SU-DHL-6 (cell line): ENCODE measurements around the gene KRTAP3-1.

Source experiments
- H2AFZ ChIP-seq: fragments of 200-600 bp; sonication (generic); 2 replicates; pipeline ENCODE4 v1.6.1; 2014; ENCODE audit warnings: low read depth, mild to moderate bottlenecking, moderate library complexity, mixed read lengths, antibody characterized with exemption, low read length; ENCODE audit not compliant: severe bottlenecking
- H3F3A ChIP-seq: fragments of 200-600 bp; shearing (Covaris generic); 2 replicates; pipeline ENCODE4 v1.6.0; 2016; ENCODE audit warnings: antibody characterized with exemption, mild to moderate bottlenecking; ENCODE audit not compliant: insufficient read depth
- H3K27ac ChIP-seq: fragments of 200-600 bp; sonication (generic); 2 replicates; pipeline ENCODE4 v1.5.1; 2016; ENCODE audit warnings: low read depth, mild to moderate bottlenecking, low read length, moderate library complexity, mixed read lengths
- H3K27me3 ChIP-seq: fragments of 200-600 bp; sonication (generic), shearing (Covaris generic); 2 replicates; pipeline ENCODE4 v1.6.0; 2014; ENCODE audit warnings: mild to moderate bottlenecking, low read length
- H3K36me3 ChIP-seq: fragments of 200-600 bp; sonication (generic); 2 replicates; pipeline ENCODE4 v1.6.1; 2014; ENCODE audit warnings: mild to moderate bottlenecking, low read length, mixed read lengths
- H3K4me2 ChIP-seq: fragments of 300-600, 200-600 bp; shearing (Covaris generic), sonication (generic); 2 replicates; pipeline ENCODE4 v1.6.0; 2014; ENCODE audit warnings: low read length, low read depth, mild to moderate bottlenecking; ENCODE audit not compliant: poor library complexity, severe bottlenecking
- H3K4me3 ChIP-seq: fragments of 200-600 bp; sonication (generic); 2 replicates; pipeline ENCODE4 v1.5.1; 2014; ENCODE audit warnings: antibody characterized with exemption, low read length, mild to moderate bottlenecking, mixed read lengths; ENCODE audit not compliant: insufficient read depth, poor library complexity, severe bottlenecking
- H3K79me2 ChIP-seq: fragments of 200-600 bp; sonication (generic); 2 replicates; pipeline ENCODE4 v1.6.1; 2014; ENCODE audit warnings: mild to moderate bottlenecking, low read length, moderate library complexity; ENCODE audit not compliant: insufficient read depth
- H3K9ac ChIP-seq: fragments of 200-600 bp; sonication (generic); 2 replicates; pipeline ENCODE4 v1.7.0; 2014; ENCODE audit warnings: mild to moderate bottlenecking, low read length
- H3K9me2 ChIP-seq: fragments of 200-600 bp; sonication (generic); replicated peaks from 2 replicates; pipeline ENCODE4 v1.6.1; 2014; ENCODE audit warnings: low read length; ENCODE audit not compliant: insufficient read depth
- H3K9me3 ChIP-seq: fragments of 200-600 bp; sonication (generic); 2 replicates; pipeline ENCODE4 v1.6.1; 2014; ENCODE audit warnings: low read length, mixed read lengths; ENCODE audit not compliant: insufficient read depth
- H4K20me1 ChIP-seq: fragments of 200-600 bp; sonication (generic); 2 replicates; pipeline ENCODE4 v1.6.1; 2014; ENCODE audit warnings: low read depth, mild to moderate bottlenecking, antibody characterized with exemption, low read length, moderate library complexity, mixed read lengths
- CTCF ChIP-seq: fragments of 200-600 bp; sonication (generic); IDR thresholded peaks from one replicate; pipeline ENCODE4 v1.5.1; 2017; ENCODE audit warnings: antibody characterized with exemption, mild to moderate bottlenecking, low read length, moderate library complexity; ENCODE audit not compliant: insufficient read depth, poor library complexity, severe bottlenecking
- EZH2phosphoT487 ChIP-seq: fragments of 200-600 bp; sonication (generic), shearing (Covaris generic); conservative IDR thresholded peaks from 2 replicates; pipeline ENCODE4 v1.6.1; 2018; ENCODE audit warnings: mild to moderate bottlenecking, antibody characterized with exemption, low read length, moderate library complexity, mixed read lengths

The KRTAP3-1 gene

GRCh38 chr17:40993084-40993483, 15.8 kb downstream of the KRTAP3-1 start:
- Histone ChIP-seq H3K4me3 (no peak overlapping the region), H3F3A (no peaks in the 10 kb centered on the region), H3K9me2 (no peaks in the 10 kb centered on the region), H3K36me3 (no peaks in the 10 kb centered on the region), H3K4me2 (no peak overlapping the region), H2AFZ (no peak overlapping the region), H3K27ac (no peak overlapping the region), H4K20me1 (no peaks in the 10 kb centered on the region), H3K79me2 (no peaks in the 10 kb centered on the region), H3K9ac (no peak overlapping the region), H3K27me3 (no peaks in the 10 kb centered on the region), H3K9me3 (no peaks in the 10 kb centered on the region)
- TF ChIP-seq CTCF: no peak
- no peak for TF ChIP-seq EZH2phosphoT487

- Histone ChIP-seq H4K20me1 (no peaks in the 10 kb centered on the region), H3K36me3 (no peaks in the 10 kb centered on the region), H3K4me2 (no peak overlapping the region), H3F3A (no peaks in the 10 kb centered on the region), H3K9me2 (no peaks in the 10 kb centered on the region), H3K4me3 (no peak overlapping the region), H3K9me3 (no peaks in the 10 kb centered on the region), H3K27ac (no peak overlapping the region), H3K9ac (no peak overlapping the region), H3K27me3 (no peaks in the 10 kb centered on the region), H3K79me2 (no peaks in the 10 kb centered on the region), H2AFZ (no peak overlapping the region)
- no peak for TF ChIP-seq EZH2phosphoT487
- no peak for TF ChIP-seq CTCF
Observed at GRCh38 chr17:40992666-40993065, 16.3 kb downstream of the KRTAP3-1 start.

DNA sequence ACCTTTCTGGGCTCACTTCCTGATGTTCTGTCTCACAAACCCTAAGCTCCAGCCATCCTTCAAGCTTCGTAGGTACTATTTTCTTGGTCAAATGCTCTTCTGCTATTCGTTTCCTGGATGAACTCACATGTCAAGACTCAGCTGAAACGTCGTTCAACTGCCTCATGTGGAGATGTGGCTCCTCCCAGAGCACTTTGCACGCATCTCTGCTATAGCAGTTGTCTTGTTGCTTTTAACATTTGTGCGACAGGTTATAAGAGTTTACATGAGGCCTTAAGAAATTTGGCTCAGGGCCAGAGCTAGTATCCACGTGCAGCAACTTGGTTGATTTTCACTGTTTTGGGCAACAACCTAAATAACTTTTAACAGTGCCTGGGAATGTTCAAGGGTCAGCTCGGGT, 22.0 kb downstream of the KRTAP3-1 start:
- no peaks in the 10 kb centered on the region for H4K20me1 ChIP-seq
- no peak overlapping the region for H3K9ac ChIP-seq
- H3K4me3 ChIP-seq: no peak overlapping the region
- no peaks in the 10 kb centered on the region for H3F3A ChIP-seq
- H3K79me2 ChIP-seq: no peaks in the 10 kb centered on the region
- H3K9me2 ChIP-seq: no peaks in the 10 kb centered on the region
- H3K4me2 ChIP-seq: no peak overlapping the region
- H3K27ac ChIP-seq: no peak overlapping the region
- no peaks in the 10 kb centered on the region for H3K9me3 ChIP-seq
- H2AFZ ChIP-seq: no peak overlapping the region
- H3K27me3 ChIP-seq: no peaks in the 10 kb centered on the region
- TF ChIP-seq CTCF (no peak), EZH2phosphoT487 (no peak)
- H3K36me3 ChIP-seq: no peaks in the 10 kb centered on the region
